ENCODE results near the gene IL1R2. TPM values are rescaled to one million over a fixed set of nuclear protein-coding genes. Genes with fewer than 3 reads are reported as not detected.
A peak's percentile ranks its signal among the peaks of the same experiment; 100 is the strongest.

The IL1R2 gene
- total and polyA plus RNA-seq, 9 donors: 0.06 to 1.0 (median 0.18) TPM; not detected in 3

GRCh38 chr2:102059151-102059550 lies 67.4 kb downstream of the IL1R2 start:
- WGBS (ENCODE audit: insufficient coverage): no CpG with 5 or more reads among the region's 1 CpG
- Histone ChIP-seq H3K36me3 (ENCODE audit: control insufficient read depth, insufficient read depth, low read length) (no peaks in the 10 kb centered on the region), H3K4me3 (ENCODE audit: low read length) (no peak overlapping the region), H3K27me3 (ENCODE audit: control insufficient read depth, insufficient read depth, low read length) (peaks cover 2% of the 10 kb centered on the region), H3K9me3 (replicated peaks; ENCODE audit: control insufficient read depth, low read depth, low read length) (no peaks in the 10 kb centered on the region), H3K27ac (ENCODE audit: low read length) (no peak overlapping the region), H3K4me1 (ENCODE audit: control insufficient read depth, insufficient read depth, low read length) (peaks cover 31% of the 10 kb centered on the region)
- DNase-seq: no peak

GRCh38 chr2:102060047-102060446 lies 68.3 kb downstream of the IL1R2 start:
- H3K27ac ChIP-seq (ENCODE audit: low read length): no peak overlapping the region
- WGBS (ENCODE audit: insufficient coverage): 81% methylated on average over 3 of the region's 3 CpGs
- DNase-seq: no peak
- peaks cover 40% of the 10 kb centered on the region for H3K4me1 ChIP-seq (ENCODE audit: control insufficient read depth, insufficient read depth, low read length)
- no peaks in the 10 kb centered on the region for H3K36me3 ChIP-seq (ENCODE audit: control insufficient read depth, insufficient read depth, low read length)
- peaks cover 2% of the 10 kb centered on the region for H3K27me3 ChIP-seq (ENCODE audit: control insufficient read depth, insufficient read depth, low read length)
- no peak overlapping the region for H3K4me3 ChIP-seq (ENCODE audit: low read length)
- no peaks in the 10 kb centered on the region for H3K9me3 ChIP-seq (replicated peaks; ENCODE audit: control insufficient read depth, low read depth, low read length)

- H3K4me3 ChIP-seq (ENCODE audit: low read length): no peak overlapping the region
- H3K27ac ChIP-seq (ENCODE audit: low read length): no peak overlapping the region
- H3K9me3 ChIP-seq (replicated peaks; ENCODE audit: control insufficient read depth, low read depth, low read length): no peaks in the 10 kb centered on the region
- H3K4me1 ChIP-seq (ENCODE audit: control insufficient read depth, insufficient read depth, low read length): peaks cover 44% of the 10 kb centered on the region
- H3K27me3 ChIP-seq (ENCODE audit: control insufficient read depth, insufficient read depth, low read length): peaks cover 3% of the 10 kb centered on the region
- H3K36me3 ChIP-seq (ENCODE audit: control insufficient read depth, insufficient read depth, low read length): no peaks in the 10 kb centered on the region
- no peak for DNase-seq
- WGBS (ENCODE audit: insufficient coverage): 69% methylated on average over 4 of the region's 4 CpGs
Measured at GRCh38 chr2:102060792-102061191, 69.0 kb downstream of the IL1R2 start.

- WGBS (ENCODE audit: insufficient coverage): no CpG with 5 or more reads among the region's 7 CpGs
- H3K36me3 ChIP-seq (ENCODE audit: control insufficient read depth, insufficient read depth, low read length): no peaks in the 10 kb centered on the region
- DNase-seq: peak; percentile 48
- H3K4me1 ChIP-seq (ENCODE audit: control insufficient read depth, insufficient read depth, low read length): peaks cover 44% of the 10 kb centered on the region
- no peak overlapping the region for H3K4me3 ChIP-seq (ENCODE audit: low read length)
- H3K27me3 ChIP-seq (ENCODE audit: control insufficient read depth, insufficient read depth, low read length): peaks cover 4% of the 10 kb centered on the region
- no peak overlapping the region for H3K27ac ChIP-seq (ENCODE audit: low read length)
- H3K9me3 ChIP-seq (replicated peaks; ENCODE audit: control insufficient read depth, low read depth, low read length): no peaks in the 10 kb centered on the region
Measured at GRCh38 chr2:102061286-102061699, 69.5 kb downstream of the IL1R2 start.

- no peak overlapping the region for H3K4me3 ChIP-seq (ENCODE audit: low read length)
- peaks cover 44% of the 10 kb centered on the region for H3K4me1 ChIP-seq (ENCODE audit: control insufficient read depth, insufficient read depth, low read length)
- 56% methylated on average over 4 of the region's 8 CpGs for WGBS (ENCODE audit: insufficient coverage)
- DNase-seq: peak; percentile 96
- no peaks in the 10 kb centered on the region for H3K36me3 ChIP-seq (ENCODE audit: control insufficient read depth, insufficient read depth, low read length)
- H3K9me3 ChIP-seq (replicated peaks; ENCODE audit: control insufficient read depth, low read depth, low read length): no peaks in the 10 kb centered on the region
- peak overlapping the region; percentile 76 for H3K27ac ChIP-seq (ENCODE audit: low read length)
- H3K27me3 ChIP-seq (ENCODE audit: control insufficient read depth, insufficient read depth, low read length): peaks cover 4% of the 10 kb centered on the region
Measured at GRCh38 chr2:102061962-102062795, 70.4 kb downstream of the IL1R2 start.

- no peak for DNase-seq
- Histone ChIP-seq H3K4me1 (ENCODE audit: control insufficient read depth, insufficient read depth, low read length) (peaks cover 44% of the 10 kb centered on the region), H3K4me3 (ENCODE audit: low read length) (no peak overlapping the region), H3K27me3 (ENCODE audit: control insufficient read depth, insufficient read depth, low read length) (peaks cover 4% of the 10 kb centered on the region), H3K36me3 (ENCODE audit: control insufficient read depth, insufficient read depth, low read length) (no peaks in the 10 kb centered on the region), H3K9me3 (replicated peaks; ENCODE audit: control insufficient read depth, low read depth, low read length) (no peaks in the 10 kb centered on the region), H3K27ac (ENCODE audit: low read length) (peak overlapping the region; percentile 76)
- WGBS (ENCODE audit: insufficient coverage): 19% methylated on average over 3 of the region's 3 CpGs
Measured at GRCh38 chr2:102062802-102063201, 71.0 kb downstream of the IL1R2 start.

GRCh38 chr2:102063487-102063911 lies 71.7 kb downstream of the IL1R2 start:
- no peaks in the 10 kb centered on the region for H3K9me3 ChIP-seq (replicated peaks; ENCODE audit: control insufficient read depth, low read depth, low read length)
- DNase-seq: peak; percentile 84
- H3K27ac ChIP-seq (ENCODE audit: low read length): peak overlapping the region; percentile 76
- peaks cover 44% of the 10 kb centered on the region for H3K4me1 ChIP-seq (ENCODE audit: control insufficient read depth, insufficient read depth, low read length)
- H3K27me3 ChIP-seq (ENCODE audit: control insufficient read depth, insufficient read depth, low read length): peaks cover 4% of the 10 kb centered on the region
- H3K4me3 ChIP-seq (ENCODE audit: low read length): no peak overlapping the region
- no peaks in the 10 kb centered on the region for H3K36me3 ChIP-seq (ENCODE audit: control insufficient read depth, insufficient read depth, low read length)
- 71% methylated on average over 3 of the region's 6 CpGs for WGBS (ENCODE audit: insufficient coverage)

GRCh38 chr2:102063941-102064678 lies 72.3 kb downstream of the IL1R2 start:
- 35% methylated on average over 6 of the region's 9 CpGs for WGBS (ENCODE audit: insufficient coverage)
- Histone ChIP-seq H3K9me3 (replicated peaks; ENCODE audit: control insufficient read depth, low read depth, low read length) (no peaks in the 10 kb centered on the region), H3K27ac (ENCODE audit: low read length) (peak overlapping the region; percentile 76), H3K4me3 (ENCODE audit: low read length) (no peak overlapping the region), H3K27me3 (ENCODE audit: control insufficient read depth, insufficient read depth, low read length) (peaks cover 4% of the 10 kb centered on the region), H3K4me1 (ENCODE audit: control insufficient read depth, insufficient read depth, low read length) (peaks cover 44% of the 10 kb centered on the region), H3K36me3 (ENCODE audit: control insufficient read depth, insufficient read depth, low read length) (no peaks in the 10 kb centered on the region)
- peak; percentile 89 for DNase-seq

- peak overlapping the region; percentile 76 for H3K27ac ChIP-seq (ENCODE audit: low read length)
- DNase-seq: peak; percentile 71
Measured at GRCh38 chr2:102064679-102065674, 73.2 kb downstream of the IL1R2 start.

More at GRCh38 chr2:102064679-102065674, 73.2 kb downstream of the IL1R2 start:
- Histone ChIP-seq H3K4me3 (ENCODE audit: low read length) (no peak overlapping the region), H3K27me3 (ENCODE audit: control insufficient read depth, insufficient read depth, low read length) (peaks cover 4% of the 10 kb centered on the region), H3K9me3 (replicated peaks; ENCODE audit: control insufficient read depth, low read depth, low read length) (no peaks in the 10 kb centered on the region), H3K4me1 (ENCODE audit: control insufficient read depth, insufficient read depth, low read length) (peaks cover 51% of the 10 kb centered on the region), H3K36me3 (ENCODE audit: control insufficient read depth, insufficient read depth, low read length) (no peaks in the 10 kb centered on the region)
- 77% methylated on average over 8 of the region's 17 CpGs for WGBS (ENCODE audit: insufficient coverage)

All from muscle of leg (tissue), 11 donors.